Breast epithelium (tissue), 4 donors: Measurements from ENCODE around the gene MON2. TPM values are rescaled to one million over a fixed set of nuclear protein-coding genes. Genes with fewer than 3 reads are reported as not detected.

Source experiments
- DNase-seq, 2 donors: peaks; one replicate each; pipeline ENCODE4 v3.0.0-alpha.2; 2019; ENCODE audit warnings: low spot score in 2 of 2
- H3K27ac ChIP-seq, 2 donors: fragments of 200-600 bp; sonication (generic) in 1 of 2; one replicate each; pipeline ENCODE4 v1.5.1; 2016 to 2019; ENCODE audit warnings: mild to moderate bottlenecking in 1 of 2
- H3K27me3 ChIP-seq, 2 donors: fragments of 200-600 bp; sonication (generic) in 1 of 2; one replicate each; pipeline versions ENCODE4 v1.5.1 to v1.6.0; 2017 to 2019; ENCODE audit warnings: control low read depth in 1 of 2, mild to moderate bottlenecking in 1 of 2
- H3K36me3 ChIP-seq: fragments of 200-600 bp; one replicate; pipeline ENCODE4 v1.5.1; 2019
- H3K4me1 ChIP-seq, 2 donors: fragments of 200-600 bp; sonication (generic); one replicate each; pipeline ENCODE4 v1.5.1; 2016 to 2019; ENCODE audit warnings: control low read depth in 1 of 2
- H3K4me3 ChIP-seq, 3 donors: fragments of 200-600 bp; sonication (generic); 1 replicate in 2 of 3; 2 replicates in 1 of 3; pipeline ENCODE4 v1.5.1; 2016 to 2019; ENCODE audit warnings: mild to moderate bottlenecking in 3 of 3, moderate library complexity in 2 of 3
- H3K9me3 ChIP-seq, 2 donors: fragments of 200-600 bp; sonication (generic) in 1 of 2; one replicate each; pipeline ENCODE4 v1.5.1; 2016 to 2019; ENCODE audit warnings: control low read depth in 1 of 2
- POLR2A ChIP-seq: fragments of 450-650 bp; IDR thresholded peaks from one replicate; pipeline ENCODE4 v1.6.1; 2016; ENCODE audit warnings: antibody characterized with exemption, mild to moderate bottlenecking, moderate library complexity
- POLR2AphosphoS5 ChIP-seq, 3 donors: sonication (generic); formaldehyde crosslinking; IDR thresholded peaks; one replicate each; pipeline ENCODE4 v1.6.1; 2017; ENCODE audit warnings: antibody characterized with exemption in 3 of 3
- intact Hi-C: fragments of 100-400 bp; cut with DNase I; formaldehyde crosslinking; loops from one replicate; pipeline ENCODE4 v1.15.1; 2023; ENCODE audit warnings: low total_unique reads
- total RNA-seq, 3 donors: library from RNA; depleted of rRNA; stranded (reverse); fragments of >200 nt; gene quantifications; one replicate each; pipeline ENCODE4 v1.1.0, GENCODE V29; 2016
- TF ChIP-seq, protein P1 (sequence below), 3 donors: fragments of 450-650 bp; IDR thresholded peaks; one replicate each; pipeline ENCODE4 v1.5.1; 2016 to 2017; ENCODE audit warnings: antibody characterized with exemption in 3 of 3, mild to moderate bottlenecking in 3 of 3, moderate library complexity in 3 of 3

The MON2 gene, protein sequence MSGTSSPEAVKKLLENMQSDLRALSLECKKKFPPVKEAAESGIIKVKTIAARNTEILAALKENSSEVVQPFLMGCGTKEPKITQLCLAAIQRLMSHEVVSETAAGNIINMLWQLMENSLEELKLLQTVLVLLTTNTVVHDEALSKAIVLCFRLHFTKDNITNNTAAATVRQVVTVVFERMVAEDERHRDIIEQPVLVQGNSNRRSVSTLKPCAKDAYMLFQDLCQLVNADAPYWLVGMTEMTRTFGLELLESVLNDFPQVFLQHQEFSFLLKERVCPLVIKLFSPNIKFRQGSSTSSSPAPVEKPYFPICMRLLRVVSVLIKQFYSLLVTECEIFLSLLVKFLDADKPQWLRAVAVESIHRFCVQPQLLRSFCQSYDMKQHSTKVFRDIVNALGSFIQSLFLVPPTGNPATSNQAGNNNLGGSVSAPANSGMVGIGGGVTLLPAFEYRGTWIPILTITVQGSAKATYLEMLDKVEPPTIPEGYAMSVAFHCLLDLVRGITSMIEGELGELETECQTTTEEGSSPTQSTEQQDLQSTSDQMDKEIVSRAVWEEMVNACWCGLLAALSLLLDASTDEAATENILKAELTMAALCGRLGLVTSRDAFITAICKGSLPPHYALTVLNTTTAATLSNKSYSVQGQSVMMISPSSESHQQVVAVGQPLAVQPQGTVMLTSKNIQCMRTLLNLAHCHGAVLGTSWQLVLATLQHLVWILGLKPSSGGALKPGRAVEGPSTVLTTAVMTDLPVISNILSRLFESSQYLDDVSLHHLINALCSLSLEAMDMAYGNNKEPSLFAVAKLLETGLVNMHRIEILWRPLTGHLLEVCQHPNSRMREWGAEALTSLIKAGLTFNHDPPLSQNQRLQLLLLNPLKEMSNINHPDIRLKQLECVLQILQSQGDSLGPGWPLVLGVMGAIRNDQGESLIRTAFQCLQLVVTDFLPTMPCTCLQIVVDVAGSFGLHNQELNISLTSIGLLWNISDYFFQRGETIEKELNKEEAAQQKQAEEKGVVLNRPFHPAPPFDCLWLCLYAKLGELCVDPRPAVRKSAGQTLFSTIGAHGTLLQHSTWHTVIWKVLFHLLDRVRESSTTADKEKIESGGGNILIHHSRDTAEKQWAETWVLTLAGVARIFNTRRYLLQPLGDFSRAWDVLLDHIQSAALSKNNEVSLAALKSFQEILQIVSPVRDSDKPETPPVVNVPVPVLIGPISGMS (N-terminal part only)
- total RNA-seq, result 100 to 1,000 TPM in 2 of 3 donors, 10 to 100 TPM in 1; 85.0 to 162 (median 123) TPM

DNA sequence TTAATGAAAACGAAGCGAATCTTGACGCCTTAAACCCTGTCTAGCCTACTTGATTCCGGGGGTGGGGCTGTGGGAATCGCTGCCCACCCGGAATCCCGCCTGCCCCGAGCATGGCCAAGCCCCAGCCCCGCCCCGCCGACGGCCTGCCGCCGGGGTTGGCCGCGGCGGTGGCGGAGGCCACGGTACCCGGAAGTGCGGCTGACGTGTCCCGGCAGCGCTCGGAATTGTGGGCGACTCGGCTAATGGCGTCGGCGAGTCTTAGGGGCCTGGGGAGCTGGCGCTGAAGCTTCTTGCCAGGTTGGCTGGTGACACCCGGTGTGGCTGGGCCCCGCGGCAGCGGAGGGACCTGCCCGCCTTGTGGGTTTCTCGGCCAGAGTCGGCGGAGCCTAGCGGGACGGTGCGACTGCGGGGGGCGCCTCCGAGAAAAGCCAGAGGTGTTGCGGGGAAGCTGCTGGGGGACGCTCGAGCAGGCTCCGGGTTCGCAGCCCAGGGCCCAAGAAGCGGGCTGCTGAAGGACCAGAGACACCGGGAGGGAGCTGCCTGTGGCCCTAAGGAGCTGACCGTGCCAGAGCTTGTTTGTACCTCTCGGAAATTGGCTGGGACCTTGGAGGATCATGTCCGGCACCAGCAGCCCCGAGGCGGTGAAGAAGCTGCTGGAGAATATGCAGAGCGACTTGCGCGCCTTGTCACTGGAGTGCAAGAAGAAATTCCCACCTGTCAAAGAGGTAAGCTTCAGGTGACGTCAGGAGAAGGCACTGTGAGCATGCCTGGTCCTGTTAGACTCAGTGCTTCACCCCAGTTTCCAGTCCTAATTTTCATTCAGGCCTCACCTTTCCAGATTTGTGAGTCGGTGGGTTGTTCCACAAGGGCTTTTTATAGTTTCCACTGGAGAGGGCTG is at the start of gene MON2:
MON2 (plus strand) TSS at position 233 of the 898 bp plus-strand sequence; CDS start at position 615, 382 bp downstream.
- intact Hi-C loops, result no loop called here
- no peaks in the 10 kb centered on the region for H3K4me1 ChIP-seq
- H3K9me3 ChIP-seq, result peaks cover 0 to 4% of the 10 kb centered on the region in 2 donors
- peak; percentile 79 to 81 for DNase-seq
- TF ChIP-seq POLR2AphosphoS5 (IDR thresholded peaks at IDR 0.05) (peak; percentile 44 to 86 (median 72)), POLR2A (peak; percentile 72)
- TF ChIP-seq, protein P1, sequence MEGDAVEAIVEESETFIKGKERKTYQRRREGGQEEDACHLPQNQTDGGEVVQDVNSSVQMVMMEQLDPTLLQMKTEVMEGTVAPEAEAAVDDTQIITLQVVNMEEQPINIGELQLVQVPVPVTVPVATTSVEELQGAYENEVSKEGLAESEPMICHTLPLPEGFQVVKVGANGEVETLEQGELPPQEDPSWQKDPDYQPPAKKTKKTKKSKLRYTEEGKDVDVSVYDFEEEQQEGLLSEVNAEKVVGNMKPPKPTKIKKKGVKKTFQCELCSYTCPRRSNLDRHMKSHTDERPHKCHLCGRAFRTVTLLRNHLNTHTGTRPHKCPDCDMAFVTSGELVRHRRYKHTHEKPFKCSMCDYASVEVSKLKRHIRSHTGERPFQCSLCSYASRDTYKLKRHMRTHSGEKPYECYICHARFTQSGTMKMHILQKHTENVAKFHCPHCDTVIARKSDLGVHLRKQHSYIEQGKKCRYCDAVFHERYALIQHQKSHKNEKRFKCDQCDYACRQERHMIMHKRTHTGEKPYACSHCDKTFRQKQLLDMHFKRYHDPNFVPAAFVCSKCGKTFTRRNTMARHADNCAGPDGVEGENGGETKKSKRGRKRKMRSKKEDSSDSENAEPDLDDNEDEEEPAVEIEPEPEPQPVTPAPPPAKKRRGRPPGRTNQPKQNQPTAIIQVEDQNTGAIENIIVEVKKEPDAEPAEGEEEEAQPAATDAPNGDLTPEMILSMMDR (IDR thresholded peaks at IDR 0.05), result no peak
- H3K36me3 ChIP-seq, result no peaks in the 10 kb centered on the region
- H3K27ac ChIP-seq, result peak within 1 kb of the TSS; percentile 98 to 99
- H3K27me3 ChIP-seq, result no peaks in the 10 kb centered on the region
- H3K4me3 ChIP-seq, result peak within 1 kb of the TSS; percentile 72 to 99 (median 94)

DNA sequence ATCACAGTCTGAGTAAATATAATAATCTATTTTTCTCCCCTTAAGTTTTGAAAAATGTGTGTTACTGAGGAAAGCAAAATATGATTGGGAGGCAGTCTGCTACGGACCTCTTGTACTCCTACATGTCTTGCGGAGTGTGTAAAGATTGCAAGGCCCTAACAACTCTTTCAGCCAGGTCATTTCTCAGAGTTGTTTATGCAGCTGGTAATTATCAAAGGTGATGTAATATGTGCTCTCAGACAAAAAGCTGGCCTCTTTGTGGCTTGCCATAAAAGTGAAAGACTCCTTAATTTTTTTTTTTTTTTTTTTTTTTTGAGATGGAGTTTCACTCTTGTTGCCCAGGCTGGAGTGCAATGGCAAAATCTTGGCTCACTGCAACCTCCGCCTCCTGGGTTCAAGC is 40.5 kb upstream of the MON2 start:
- TF ChIP-seq POLR2A (no peak), POLR2AphosphoS5 (IDR thresholded peaks at IDR 0.05) (no peak)
- TF ChIP-seq, protein P1 (IDR thresholded peaks at IDR 0.05), result no peak
- no peak for DNase-seq
- intact Hi-C loops, result no loop called here
- Histone ChIP-seq H3K27me3 (no peaks in the 10 kb centered on the region), H3K4me3 (no peak overlapping the region), H3K4me1 (no peaks in the 10 kb centered on the region), H3K36me3 (no peaks in the 10 kb centered on the region), H3K27ac (no peak overlapping the region), H3K9me3 (peaks cover 15 to 30% of the 10 kb centered on the region in 2 donors)

DNA sequence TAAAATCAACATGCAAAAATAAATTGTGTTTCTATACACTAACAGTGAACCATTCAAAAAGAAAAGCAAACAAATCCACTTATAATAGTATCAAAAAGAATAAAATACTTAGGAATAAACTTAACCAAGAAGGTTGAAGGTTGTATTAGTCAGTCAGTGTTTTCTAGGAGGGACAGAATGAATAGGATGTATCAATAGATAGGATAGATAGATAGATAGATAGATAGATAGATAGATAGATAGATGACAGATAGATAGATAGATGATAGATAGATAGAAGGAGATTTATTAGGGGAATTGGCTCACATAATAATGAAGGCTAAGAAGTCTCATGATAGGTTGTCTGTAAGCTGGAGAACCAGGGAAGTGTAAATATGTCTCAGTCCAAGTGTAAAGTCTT is 37.2 kb upstream of the MON2 start:
- H3K27me3 ChIP-seq, result no peaks in the 10 kb centered on the region
- peaks cover 9 to 19% of the 10 kb centered on the region in 2 donors for H3K9me3 ChIP-seq
- no peak for DNase-seq
- H3K4me3 ChIP-seq, result no peak overlapping the region
- H3K36me3 ChIP-seq, result no peaks in the 10 kb centered on the region
- H3K27ac ChIP-seq, result no peak overlapping the region
- intact Hi-C loops, result no loop called here
- TF ChIP-seq, protein P1 (IDR thresholded peaks at IDR 0.05), result no peak
- no peak for TF ChIP-seq POLR2AphosphoS5 (IDR thresholded peaks at IDR 0.05)
- no peak for TF ChIP-seq POLR2A
- no peaks in the 10 kb centered on the region for H3K4me1 ChIP-seq

DNA sequence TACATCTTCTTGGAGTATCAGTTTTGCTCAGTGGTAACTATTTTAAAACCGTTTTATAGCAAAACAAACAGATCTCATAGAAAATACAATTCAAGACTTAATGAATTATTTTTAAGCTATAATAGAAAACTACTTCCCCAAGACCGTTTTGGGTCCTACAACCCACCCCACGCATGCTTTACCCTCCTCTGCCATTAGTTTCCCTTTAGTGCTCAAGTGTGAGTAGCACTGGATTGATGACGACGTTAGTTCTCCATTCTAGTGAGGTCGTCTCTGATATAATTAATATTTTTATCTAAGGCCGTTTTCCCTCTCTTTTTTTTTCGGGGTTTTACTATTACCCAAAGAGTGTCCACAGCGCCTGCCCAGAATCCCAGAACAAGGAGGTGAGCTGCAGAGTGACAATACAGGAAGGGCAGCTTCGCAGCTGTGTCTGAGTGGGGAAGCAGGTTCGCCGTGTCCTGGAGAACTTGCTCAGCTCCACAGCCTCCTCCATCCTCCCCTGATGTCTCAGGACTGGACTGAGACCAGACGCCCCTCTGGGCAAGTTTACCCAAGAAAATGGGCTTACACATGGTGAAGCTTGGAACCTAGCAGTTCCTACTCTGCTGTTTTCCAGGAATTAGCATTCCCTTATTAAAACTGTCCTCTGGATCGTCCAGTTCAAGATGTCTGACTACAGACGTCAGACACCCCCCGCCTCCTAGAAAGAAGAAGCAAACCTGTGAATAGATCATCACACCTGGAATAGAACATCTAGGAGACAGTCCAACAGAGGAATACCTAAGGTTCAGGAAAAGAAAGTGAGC is 31.9 kb upstream of the MON2 start:
- H3K27ac ChIP-seq, result no peak overlapping the region
- no peaks in the 10 kb centered on the region for H3K4me1 ChIP-seq
- intact Hi-C loops, result no loop called here
- H3K9me3 ChIP-seq, result no peaks in the 10 kb centered on the region
- H3K36me3 ChIP-seq, result no peaks in the 10 kb centered on the region
- TF ChIP-seq, protein P1 (IDR thresholded peaks at IDR 0.05), result no peak
- no peak for TF ChIP-seq POLR2A
- no peak for TF ChIP-seq POLR2AphosphoS5 (IDR thresholded peaks at IDR 0.05)
- H3K4me3 ChIP-seq, result peak overlapping the region; percentile 40 to 66 (median 53)
- no peaks in the 10 kb centered on the region for H3K27me3 ChIP-seq
- peak in 1 of 2 donors; percentile 36 for DNase-seq
